ENCODE measurements around the gene FAM117B.
"Not testable (repeated sequence)": the region's sequence is repeated elsewhere in the genome, so short reads cannot be mapped to it uniquely, and the experiment has no call there.

Gene FAM117B

DNA sequence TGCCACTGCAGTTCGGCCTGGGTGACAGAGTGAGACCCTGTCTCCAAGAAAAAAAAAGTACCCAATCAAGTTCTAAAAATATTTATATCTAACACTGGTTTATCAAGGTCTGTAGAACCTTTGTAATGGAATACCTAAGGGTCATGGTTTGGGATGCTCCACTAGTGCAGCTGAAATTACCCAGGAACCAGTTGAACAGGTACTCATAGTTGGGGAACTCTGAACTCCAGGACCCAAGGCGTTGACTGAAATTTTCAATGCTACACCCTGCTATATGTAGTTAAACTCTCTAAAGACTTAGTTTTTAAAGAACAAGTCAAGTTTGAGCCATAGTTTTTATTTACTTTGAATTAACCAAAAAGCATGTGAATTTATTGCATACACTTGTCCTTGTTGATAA lies 55.1 kb downstream of the FAM117B start:
- no peak overlapping the region for H3K27ac Mint-ChIP-seq (ENCODE audit: low read depth)

DNA sequence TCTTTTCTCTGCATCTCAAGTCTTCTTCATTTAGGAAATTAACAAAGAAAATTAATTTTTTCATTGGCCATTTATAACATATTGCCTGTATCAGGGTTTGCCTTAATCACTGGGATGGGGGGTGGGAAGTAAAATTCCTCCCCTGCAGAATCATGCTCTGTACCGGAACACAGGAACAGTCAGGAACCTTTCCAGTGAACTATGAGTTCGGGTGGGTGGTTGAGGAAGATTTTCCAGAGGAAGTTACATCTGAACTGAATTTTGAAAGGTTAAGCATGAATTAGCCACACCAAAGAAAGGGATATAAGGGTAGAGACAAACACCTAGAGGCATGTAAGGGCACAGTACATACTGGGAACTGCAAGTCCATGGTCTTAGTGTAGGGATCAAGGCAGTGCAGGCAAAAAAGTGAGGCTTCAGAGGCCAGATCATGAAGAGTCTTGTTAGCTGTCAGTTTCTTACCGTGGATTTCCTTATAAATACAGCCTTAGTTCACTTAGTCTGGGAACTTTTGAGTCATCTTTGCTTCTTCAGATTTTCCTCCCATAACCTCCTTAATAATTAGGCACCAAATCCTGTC lies 55.6 kb downstream of the FAM117B start:
- ATAC-seq (replicated peaks; ENCODE audit: extremely low read depth, poor library complexity, severe bottlenecking): no peak
- Mint-ChIP-seq H3K4me3 (no peak overlapping the region), H3K4me1 (peaks cover 13% of the 10 kb centered on the region), H3K9me3 (no peaks in the 10 kb centered on the region), H3K27me3 (no peaks in the 10 kb centered on the region), H3K36me3 (ENCODE audit: insufficient read depth) (peaks cover 5% of the 10 kb centered on the region), H3K27ac (ENCODE audit: low read depth) (no peak overlapping the region)
- DNase-seq (ENCODE audit: low spot score in 2 of 2): no peak

More for the DNA sequence above, 55.1 kb downstream of the FAM117B start:
- Mint-ChIP-seq H3K4me3 (no peak overlapping the region), H3K4me1 (peaks cover 13% of the 10 kb centered on the region), H3K36me3 (ENCODE audit: insufficient read depth) (peaks cover 3% of the 10 kb centered on the region), H3K9me3 (no peaks in the 10 kb centered on the region), H3K27me3 (no peaks in the 10 kb centered on the region)
- no peak for DNase-seq (ENCODE audit: low spot score in 2 of 2)
- ATAC-seq (replicated peaks; ENCODE audit: extremely low read depth, poor library complexity, severe bottlenecking): no peak

DNA sequence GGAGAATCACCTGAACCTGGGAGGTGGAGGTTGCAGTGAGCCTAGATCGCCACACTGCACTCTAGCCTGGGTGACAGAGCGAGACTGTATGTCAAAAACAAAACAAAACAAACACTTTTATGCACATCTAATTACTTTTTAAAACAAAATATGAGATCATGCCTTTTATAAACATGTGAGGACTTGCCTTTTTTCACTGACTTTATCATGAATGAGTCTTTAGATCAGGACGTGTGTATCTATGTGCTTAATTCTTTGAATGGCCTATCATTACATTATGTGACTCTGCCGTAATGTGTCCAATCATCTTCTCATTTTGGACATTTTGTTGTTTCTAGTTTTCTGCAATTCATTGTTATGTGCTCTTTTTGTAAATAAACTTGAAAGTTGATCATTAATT lies 58.7 kb downstream of the FAM117B start:
- no peaks in the 10 kb centered on the region for H3K27me3 Mint-ChIP-seq
- no peaks in the 10 kb centered on the region for H3K9me3 Mint-ChIP-seq
- H3K36me3 Mint-ChIP-seq (ENCODE audit: insufficient read depth): peaks cover 8% of the 10 kb centered on the region
- DNase-seq (ENCODE audit: low spot score in 2 of 2): no peak
- no peak overlapping the region for H3K27ac Mint-ChIP-seq (ENCODE audit: low read depth)
- H3K4me3 Mint-ChIP-seq: no peak overlapping the region
- peaks cover 7% of the 10 kb centered on the region for H3K4me1 Mint-ChIP-seq
- no peak for ATAC-seq (replicated peaks; ENCODE audit: extremely low read depth, poor library complexity, severe bottlenecking)

DNA sequence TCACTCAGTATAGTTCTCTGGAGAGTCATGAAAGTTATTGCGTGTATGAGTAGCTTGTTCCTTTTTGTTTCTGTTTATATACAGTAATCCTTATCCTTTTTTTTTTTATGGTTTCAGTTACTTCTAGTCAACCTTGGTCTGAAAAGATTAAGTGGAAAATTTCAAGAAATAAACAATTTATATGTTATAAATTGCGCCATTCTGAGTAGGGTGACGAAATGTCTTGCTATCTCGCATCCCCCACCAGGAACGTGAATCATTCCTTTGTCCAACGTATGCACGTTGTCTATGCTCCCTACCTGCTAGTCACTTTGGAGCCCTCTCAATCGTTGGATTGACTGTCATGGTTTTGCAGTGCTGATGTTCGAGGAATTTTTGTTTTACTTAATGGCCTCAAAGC lies 60.4 kb downstream of the FAM117B start:
- ATAC-seq (replicated peaks; ENCODE audit: extremely low read depth, poor library complexity, severe bottlenecking) (no peak), DNase-seq (ENCODE audit: low spot score in 2 of 2) (no peak)
- H3K36me3 Mint-ChIP-seq (ENCODE audit: insufficient read depth): peaks cover 8% of the 10 kb centered on the region
- no peak overlapping the region for H3K4me3 Mint-ChIP-seq
- peaks cover 12% of the 10 kb centered on the region for H3K4me1 Mint-ChIP-seq
- no peaks in the 10 kb centered on the region for H3K9me3 Mint-ChIP-seq
- no peak overlapping the region for H3K27ac Mint-ChIP-seq (ENCODE audit: low read depth)
- no peaks in the 10 kb centered on the region for H3K27me3 Mint-ChIP-seq

DNA sequence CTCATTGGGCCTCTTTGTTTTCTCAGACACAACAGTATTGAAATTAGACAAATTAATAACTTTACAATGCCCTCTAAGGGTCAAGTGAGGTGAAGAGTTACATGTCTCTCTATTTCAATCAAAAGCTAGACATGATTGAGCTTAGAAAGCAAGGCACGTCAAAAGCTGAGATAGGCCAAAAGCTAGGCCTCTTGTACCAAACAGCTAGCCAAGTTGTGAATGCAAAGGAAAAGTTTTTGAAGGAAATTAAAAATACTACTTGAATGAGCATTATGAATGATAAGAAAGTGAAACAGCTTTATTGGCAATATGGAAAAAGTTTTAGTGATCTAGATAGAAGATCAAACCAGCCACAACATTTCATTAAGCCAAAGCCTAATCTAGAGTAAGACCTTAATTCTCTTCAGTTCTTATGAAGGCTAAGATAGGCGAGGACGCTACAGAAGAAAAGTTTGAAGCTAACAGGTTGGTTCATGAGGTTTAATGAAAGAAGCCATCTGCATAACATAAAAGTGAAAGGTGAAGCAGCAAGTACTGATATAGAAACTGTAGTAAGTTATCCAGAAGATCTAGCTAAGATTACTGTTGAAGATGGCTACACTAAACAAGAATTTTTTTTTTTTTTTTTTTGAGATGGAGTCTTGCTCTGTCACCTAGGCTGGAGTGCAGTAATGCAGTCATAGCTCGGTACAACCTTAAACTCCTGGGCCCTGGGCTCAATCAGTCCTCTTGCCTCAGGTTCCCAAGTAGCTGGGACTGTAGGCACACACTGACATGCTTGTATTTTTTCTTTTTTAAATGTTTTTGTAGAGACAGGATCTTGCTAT lies 65.5 kb downstream of the FAM117B start:
- Mint-ChIP-seq H3K4me1 (peaks cover 16% of the 10 kb centered on the region), H3K27me3 (no peaks in the 10 kb centered on the region), H3K27ac (ENCODE audit: low read depth) (no peak overlapping the region), H3K36me3 (ENCODE audit: insufficient read depth) (peaks cover 4% of the 10 kb centered on the region), H3K4me3 (no peak overlapping the region), H3K9me3 (no peaks in the 10 kb centered on the region)
- DNase-seq (ENCODE audit: low spot score in 2 of 2) (no peak), ATAC-seq (replicated peaks; ENCODE audit: extremely low read depth, poor library complexity, severe bottlenecking) (no peak)

DNA sequence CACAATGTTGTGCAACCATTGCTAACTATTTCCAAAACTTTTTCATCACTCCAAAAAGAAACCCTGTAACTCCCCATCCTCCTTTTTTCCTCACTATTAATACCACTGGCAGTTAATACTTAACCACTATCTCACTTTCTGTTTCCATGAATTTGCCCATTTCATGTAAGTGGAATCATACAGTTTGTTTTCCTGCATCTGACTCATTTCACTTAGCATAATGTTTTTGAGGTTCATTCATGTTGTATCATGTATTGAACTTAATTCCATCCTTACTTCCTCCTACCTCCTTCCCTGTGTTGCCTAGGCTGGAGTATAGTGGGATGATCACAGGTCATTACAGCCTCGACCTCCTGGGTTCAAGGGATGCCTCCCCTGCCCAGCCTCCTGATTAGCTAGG lies 68.3 kb downstream of the FAM117B start:
- Mint-ChIP-seq H3K4me1 (peaks cover 25% of the 10 kb centered on the region), H3K4me3 (no peak overlapping the region), H3K27ac (ENCODE audit: low read depth) (no peak overlapping the region), H3K27me3 (no peaks in the 10 kb centered on the region), H3K9me3 (no peaks in the 10 kb centered on the region), H3K36me3 (ENCODE audit: insufficient read depth) (peaks cover 4% of the 10 kb centered on the region)
- DNase-seq (ENCODE audit: low spot score in 2 of 2): no peak
- no peak for ATAC-seq (replicated peaks; ENCODE audit: extremely low read depth, poor library complexity, severe bottlenecking)

DNA sequence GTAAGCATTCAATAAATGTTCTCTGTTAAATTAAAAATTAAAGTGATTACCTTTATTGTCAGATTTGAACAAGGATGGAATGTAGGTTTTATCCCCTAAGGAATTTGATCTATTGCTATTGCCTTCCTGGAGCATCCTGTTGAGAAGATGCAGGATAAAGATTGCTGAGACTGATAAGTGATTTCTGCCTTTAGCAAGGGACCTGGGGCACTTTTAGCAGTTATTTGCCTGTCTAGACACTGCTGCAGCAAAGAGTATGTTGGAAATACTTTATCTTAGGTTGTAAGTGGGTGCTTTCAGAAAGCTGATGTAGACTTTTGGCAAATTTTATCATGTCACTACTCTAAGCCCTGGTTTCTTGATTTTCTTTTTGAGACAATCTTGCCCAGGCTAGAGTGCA lies 69.5 kb downstream of the FAM117B start:
- ATAC-seq (replicated peaks; ENCODE audit: extremely low read depth, poor library complexity, severe bottlenecking): no peak

DNA sequence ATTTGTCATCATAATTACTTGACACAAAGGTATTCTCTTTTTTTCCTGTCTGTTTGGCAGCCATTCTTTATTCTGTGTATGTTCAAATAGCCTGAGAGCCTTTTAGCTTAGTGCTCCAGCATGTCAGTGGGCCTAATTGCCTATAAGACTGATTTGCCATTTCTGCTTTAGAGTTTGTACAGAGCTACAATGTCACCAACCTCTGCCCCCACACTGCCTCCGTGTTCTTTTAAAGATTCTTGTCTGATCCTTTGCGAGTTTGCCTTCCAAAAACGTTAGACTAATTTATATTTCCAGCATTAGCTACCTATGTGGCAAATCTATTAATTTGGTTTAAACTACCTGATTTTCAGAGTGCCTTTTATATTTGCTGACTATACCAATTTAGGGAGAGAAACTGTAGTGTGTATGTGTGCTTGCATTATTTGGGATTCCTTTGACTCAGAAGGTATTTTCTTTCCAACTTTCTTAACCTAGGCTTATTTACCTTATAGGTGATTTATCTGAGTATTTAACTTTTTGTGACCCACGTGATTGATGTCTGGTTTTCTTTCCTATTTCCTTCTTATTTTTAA lies 70.8 kb downstream of the FAM117B start:
- ATAC-seq (replicated peaks; ENCODE audit: extremely low read depth, poor library complexity, severe bottlenecking): no peak
- Mint-ChIP-seq H3K27me3 (no peaks in the 10 kb centered on the region), H3K36me3 (ENCODE audit: insufficient read depth) (peaks cover 7% of the 10 kb centered on the region), H3K9me3 (no peaks in the 10 kb centered on the region), H3K4me1 (peaks cover 17% of the 10 kb centered on the region), H3K4me3 (no peak overlapping the region), H3K27ac (ENCODE audit: low read depth) (peak overlapping the region; percentile 38)
- DNase-seq (ENCODE audit: low spot score in 2 of 2): no peak

More for the DNA sequence above, 69.5 kb downstream of the FAM117B start:
- no peaks in the 10 kb centered on the region for H3K9me3 Mint-ChIP-seq
- peaks cover 25% of the 10 kb centered on the region for H3K4me1 Mint-ChIP-seq
- H3K27me3 Mint-ChIP-seq: no peaks in the 10 kb centered on the region
- DNase-seq (ENCODE audit: low spot score in 2 of 2): no peak
- H3K27ac Mint-ChIP-seq (ENCODE audit: low read depth): no peak overlapping the region
- H3K4me3 Mint-ChIP-seq: no peak overlapping the region
- H3K36me3 Mint-ChIP-seq (ENCODE audit: insufficient read depth): peaks cover 5% of the 10 kb centered on the region

DNA sequence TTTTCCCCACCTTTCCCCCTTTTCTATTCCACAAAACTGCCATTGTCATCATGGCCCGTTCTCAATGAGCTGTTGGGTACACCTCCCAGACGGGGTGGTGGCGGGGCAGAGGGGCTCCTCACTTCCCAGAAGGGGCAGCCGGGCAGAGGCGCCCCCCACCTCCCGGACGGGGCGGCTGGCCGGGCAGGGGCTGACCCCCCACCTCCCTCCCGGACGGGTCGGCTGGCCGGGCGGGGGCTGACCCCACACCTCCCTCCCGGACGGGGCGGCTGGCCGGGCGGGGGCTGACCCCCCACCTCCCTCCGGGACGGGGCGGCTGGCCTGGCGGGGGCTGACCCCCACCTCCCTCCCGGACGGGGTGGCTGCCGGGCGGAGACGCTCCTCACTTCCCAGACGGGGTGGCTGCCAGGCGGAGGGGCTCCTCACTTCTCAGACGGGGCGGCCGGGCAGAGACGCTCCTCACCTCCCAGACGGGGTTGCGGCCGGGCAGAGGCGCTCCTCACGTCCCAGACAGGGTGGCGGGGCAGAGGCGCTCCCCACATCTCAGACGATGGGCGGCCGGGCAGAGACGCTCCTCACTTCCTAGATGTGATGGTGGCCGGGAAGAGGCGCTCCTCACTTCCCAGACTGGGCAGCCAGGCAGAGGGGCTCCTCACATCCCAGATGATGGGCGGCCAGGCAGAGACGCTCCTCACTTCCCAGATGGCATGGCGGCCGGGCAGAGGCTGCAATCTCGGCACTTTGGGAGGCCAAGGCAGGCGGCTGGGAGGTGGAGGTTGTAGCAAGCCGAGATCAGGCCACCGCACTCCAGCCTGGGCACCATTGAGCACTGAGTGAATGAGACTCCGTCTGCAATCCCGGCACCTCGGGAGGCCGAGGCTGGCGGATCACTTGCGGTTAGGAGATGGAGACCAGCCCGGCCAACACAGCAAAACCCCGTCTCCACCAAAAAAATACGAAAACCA lies 80.5 kb downstream of the FAM117B start:
- H3K36me3 Mint-ChIP-seq (ENCODE audit: insufficient read depth); H3K27me3 Mint-ChIP-seq; H3K4me3 Mint-ChIP-seq; DNase-seq (ENCODE audit: low spot score in 2 of 2); H3K27ac Mint-ChIP-seq (ENCODE audit: low read depth); ATAC-seq (replicated peaks; ENCODE audit: extremely low read depth, poor library complexity, severe bottlenecking): not testable (repeated sequence)
- Mint-ChIP-seq H3K9me3 (peaks cover 11% of the 10 kb centered on the region), H3K4me1 (peaks cover 55% of the 10 kb centered on the region)

DNA sequence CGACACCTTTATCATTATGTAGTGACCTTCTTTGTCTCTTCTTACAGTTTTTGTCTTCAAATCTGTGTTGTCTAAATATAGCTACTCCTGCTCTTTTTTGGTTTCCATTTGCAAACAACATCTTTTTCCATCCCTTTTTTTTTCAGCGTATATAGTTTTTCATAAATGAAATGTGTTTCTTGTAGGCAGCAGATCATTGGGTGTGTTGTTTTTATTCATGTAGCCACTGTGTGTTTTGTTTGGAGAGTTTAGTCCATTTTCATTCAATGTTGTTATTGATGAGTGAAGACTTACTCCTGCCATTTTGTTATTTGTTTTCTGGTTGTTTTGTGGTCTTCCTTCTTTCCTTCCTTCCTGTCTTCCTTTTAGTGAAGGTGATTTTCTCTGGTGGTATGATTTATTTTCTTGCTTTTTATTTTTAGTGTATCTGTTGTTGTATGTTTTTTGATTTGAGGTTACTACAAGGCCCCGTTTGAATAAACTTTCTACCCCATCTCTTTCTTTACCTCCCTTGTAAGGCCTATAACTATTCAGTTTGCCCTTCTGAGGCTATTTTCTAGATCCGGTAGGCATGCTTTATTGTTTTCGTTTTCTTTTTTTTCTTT lies 81.4 kb downstream of the FAM117B start:
- peaks cover 11% of the 10 kb centered on the region for H3K9me3 Mint-ChIP-seq
- no peaks in the 10 kb centered on the region for H3K36me3 Mint-ChIP-seq (ENCODE audit: insufficient read depth)
- no peak overlapping the region for H3K4me3 Mint-ChIP-seq
- no peak overlapping the region for H3K27ac Mint-ChIP-seq (ENCODE audit: low read depth)
- peaks cover 49% of the 10 kb centered on the region for H3K4me1 Mint-ChIP-seq
- ATAC-seq (replicated peaks; ENCODE audit: extremely low read depth, poor library complexity, severe bottlenecking) (no peak), DNase-seq (ENCODE audit: low spot score in 2 of 2) (no peak)
- no peaks in the 10 kb centered on the region for H3K27me3 Mint-ChIP-seq

DNA sequence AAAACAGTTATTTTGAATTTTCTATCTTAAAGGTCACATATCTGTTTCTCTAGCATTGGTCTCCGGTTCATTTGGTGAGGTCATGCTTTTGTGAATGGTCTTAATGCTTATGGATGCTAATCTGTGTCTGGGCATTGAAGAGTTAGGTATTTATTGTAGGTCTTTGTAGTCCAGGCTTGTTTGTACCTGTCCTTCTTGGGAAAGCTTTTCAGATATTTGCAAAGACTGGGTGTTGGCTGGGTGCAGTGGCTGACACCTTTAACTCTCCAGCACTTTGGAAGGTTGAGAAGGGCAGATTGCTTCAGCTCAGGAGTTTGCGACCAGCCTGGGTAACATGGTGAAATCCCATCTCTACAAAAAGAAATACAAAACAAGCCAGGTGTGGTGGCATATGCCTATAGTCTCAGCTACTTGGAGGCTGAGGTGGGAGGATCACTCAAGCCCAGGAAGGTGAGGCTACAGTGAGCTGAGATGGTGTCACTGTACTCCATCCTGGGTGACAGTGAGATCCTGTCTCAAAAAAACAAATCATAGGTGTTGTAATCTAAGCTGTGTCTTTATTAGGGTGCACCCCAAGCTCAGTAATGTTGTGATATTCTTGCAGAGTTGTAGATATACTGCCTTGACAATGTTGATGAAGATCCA lies 82.3 kb downstream of the FAM117B start:
- H3K4me1 Mint-ChIP-seq: peaks cover 41% of the 10 kb centered on the region
- no peak overlapping the region for H3K27ac Mint-ChIP-seq (ENCODE audit: low read depth)
- no peak for DNase-seq (ENCODE audit: low spot score in 2 of 2)

More for the DNA sequence above, 82.3 kb downstream of the FAM117B start:
- peaks cover 11% of the 10 kb centered on the region for H3K9me3 Mint-ChIP-seq
- no peak overlapping the region for H3K4me3 Mint-ChIP-seq
- no peak for ATAC-seq (replicated peaks; ENCODE audit: extremely low read depth, poor library complexity, severe bottlenecking)
- H3K36me3 Mint-ChIP-seq (ENCODE audit: insufficient read depth): no peaks in the 10 kb centered on the region
- no peaks in the 10 kb centered on the region for H3K27me3 Mint-ChIP-seq
